ENCODE data around the gene PLBD2. TPM values are rescaled to one million over a fixed set of nuclear protein-coding genes. Genes with fewer than 3 reads are reported as not detected.

Gene PLBD2
- total RNA-seq, 2 donors from 2014 or later, result 38.2 to 43.0 TPM

- H3K36me3 ChIP-seq, result no peaks in the 10 kb centered on the region
- TF ChIP-seq CTCF (IDR thresholded peaks at IDR 0.05), result no peak
- H3K4me1 ChIP-seq, result peaks cover 0 to 6% of the 10 kb centered on the region in 2 donors
- no peak overlapping the region for H3K4me3 ChIP-seq
- no peak overlapping the region for H3K27ac ChIP-seq
- no peaks in the 10 kb centered on the region for H3K9me3 ChIP-seq
- DNase-seq (ENCODE audit: low spot score), result no peak
- no peaks in the 10 kb centered on the region for H3K27me3 ChIP-seq
Observed at GRCh38 chr12:113339540-113339939, 18.8 kb upstream of the PLBD2 start.

- no peaks in the 10 kb centered on the region for H3K27me3 ChIP-seq
- H3K36me3 ChIP-seq, result no peaks in the 10 kb centered on the region
- H3K27ac ChIP-seq, result no peak overlapping the region
- H3K4me3 ChIP-seq, result no peak overlapping the region
- no peak for DNase-seq (ENCODE audit: low spot score)
- H3K9me3 ChIP-seq, result no peaks in the 10 kb centered on the region
- TF ChIP-seq CTCF (IDR thresholded peaks at IDR 0.05), result no peak
- H3K4me1 ChIP-seq, result peaks cover 0 to 6% of the 10 kb centered on the region in 2 donors
Observed at GRCh38 chr12:113340061-113340460, 18.3 kb upstream of the PLBD2 start.

- H3K36me3 ChIP-seq, result no peaks in the 10 kb centered on the region
- TF ChIP-seq CTCF (IDR thresholded peaks at IDR 0.05), result no peak
- H3K9me3 ChIP-seq, result no peaks in the 10 kb centered on the region
- H3K4me1 ChIP-seq, result no peaks in the 10 kb centered on the region
- H3K27me3 ChIP-seq, result no peaks in the 10 kb centered on the region
- DNase-seq (ENCODE audit: low spot score), result no peak
- H3K27ac ChIP-seq, result no peak overlapping the region
- H3K4me3 ChIP-seq, result no peak overlapping the region
Observed at GRCh38 chr12:113341535-113341934, 16.9 kb upstream of the PLBD2 start.

GRCh38 chr12:113345318-113345717, 13.1 kb upstream of the PLBD2 start:
- TF ChIP-seq CTCF (IDR thresholded peaks at IDR 0.05), result no peak
- H3K27me3 ChIP-seq, result no peaks in the 10 kb centered on the region
- DNase-seq (ENCODE audit: low spot score), result no peak

GRCh38 chr12:113346353-113346752, 12.0 kb upstream of the PLBD2 start:
- no peaks in the 10 kb centered on the region for H3K9me3 ChIP-seq
- DNase-seq (ENCODE audit: low spot score), result no peak

More at GRCh38 chr12:113345318-113345717, 13.1 kb upstream of the PLBD2 start:
- Histone ChIP-seq H3K36me3 (no peaks in the 10 kb centered on the region), H3K9me3 (no peaks in the 10 kb centered on the region), H3K4me1 (no peaks in the 10 kb centered on the region), H3K4me3 (no peak overlapping the region), H3K27ac (no peak overlapping the region)

More at GRCh38 chr12:113346353-113346752, 12.0 kb upstream of the PLBD2 start:
- no peak overlapping the region for H3K4me3 ChIP-seq
- no peaks in the 10 kb centered on the region for H3K36me3 ChIP-seq
- H3K27me3 ChIP-seq, result no peaks in the 10 kb centered on the region
- no peaks in the 10 kb centered on the region for H3K4me1 ChIP-seq
- no peak overlapping the region for H3K27ac ChIP-seq
- TF ChIP-seq CTCF (IDR thresholded peaks at IDR 0.05), result no peak

Measured in right atrium auricular region (tissue), 2 donors.